Mesothelial cell of epicardium (in vitro differentiated cells): ENCODE measurements around the gene SAMD4B. TPM values are rescaled to one million over a fixed set of nuclear protein-coding genes. Genes with fewer than 3 reads are reported as not detected.

Source experiments
- DNase-seq, 2 experiments: peaks; one replicate each; pipeline ENCODE4 v3.0.0; 2021; ENCODE audit warnings: low spot score in 2 of 2; ENCODE audit not compliant: unreplicated experiment in 2 of 2
- H3K27ac Mint-ChIP-seq: 2 replicates; pipeline ENCODE4 v1.8.0; 2021; ENCODE audit warnings: mixed read lengths
- H3K27me3 Mint-ChIP-seq: 2 replicates; pipeline ENCODE4 v1.8.0; 2021; ENCODE audit warnings: low read depth, mixed read lengths
- H3K36me3 Mint-ChIP-seq: 2 replicates; pipeline ENCODE4 v1.8.0; 2021; ENCODE audit warnings: mixed read lengths
- H3K4me1 Mint-ChIP-seq: 2 replicates; pipeline ENCODE4 v1.8.0; 2021; ENCODE audit warnings: mixed read lengths
- H3K4me3 Mint-ChIP-seq: 2 replicates; pipeline ENCODE4 v1.8.0; 2021; ENCODE audit warnings: mild to moderate bottlenecking, moderate library complexity, mixed read lengths
- H3K9me3 Mint-ChIP-seq: 2 replicates; pipeline ENCODE4 v1.8.0; 2021; ENCODE audit warnings: mixed read lengths
- total RNA-seq: library from RNA; stranded (reverse); gene quantifications from 3 replicates; pipeline ENCODE4 v1.2.1, GENCODE V29; 2021
- TF ChIP-seq, protein P1 (sequence below): fragments of 200-600 bp; sonication (generic); IDR thresholded peaks from one replicate; pipeline ENCODE4 v1.5.0; 2021; ENCODE audit warnings: antibody characterized with exemption; ENCODE audit not compliant: unreplicated experiment

The SAMD4B gene
- total RNA-seq, 1 donor from 2014 or later = 128 TPM

GRCh38 chr19:39341129-39341718 lies 997 bp upstream of the SAMD4B start:
- Mint-ChIP-seq H3K4me3 (peak overlapping the region; percentile 87), H3K36me3 (peaks cover 3% of the 10 kb centered on the region)

DNA sequence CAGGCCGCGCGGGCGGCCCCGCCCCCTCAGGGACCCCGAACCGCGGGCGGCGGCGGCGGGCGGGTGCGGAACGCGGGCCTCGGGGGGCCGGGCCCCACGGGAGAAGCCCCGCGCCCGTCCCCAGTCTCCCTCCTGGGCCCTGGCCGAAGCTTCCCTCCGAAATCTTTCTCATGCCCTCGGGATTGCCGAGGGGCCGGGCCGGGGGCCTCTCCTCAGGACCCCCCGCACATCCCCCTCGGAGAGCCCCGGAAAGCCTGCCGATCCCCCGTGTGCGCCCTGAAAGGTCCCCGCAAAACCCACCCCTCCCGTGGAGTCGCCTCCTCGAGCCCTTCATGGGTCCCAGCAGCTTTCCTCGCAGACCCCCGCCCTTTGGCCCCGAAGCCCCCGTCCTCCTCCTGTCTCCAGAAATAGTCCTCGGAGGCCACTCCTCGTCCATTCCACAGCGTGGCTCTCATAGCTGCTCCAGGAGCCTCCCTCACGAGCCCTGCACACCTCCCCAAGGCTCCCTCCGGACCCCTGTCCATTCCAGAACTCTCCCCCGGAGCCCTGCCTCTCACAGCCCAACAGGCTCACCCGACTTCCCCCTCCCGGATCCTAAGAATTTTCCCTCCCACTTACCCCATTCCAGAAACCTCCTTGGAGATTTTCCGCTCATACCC lies 555 bp downstream of the SAMD4B start:
- TF ChIP-seq, protein P1, sequence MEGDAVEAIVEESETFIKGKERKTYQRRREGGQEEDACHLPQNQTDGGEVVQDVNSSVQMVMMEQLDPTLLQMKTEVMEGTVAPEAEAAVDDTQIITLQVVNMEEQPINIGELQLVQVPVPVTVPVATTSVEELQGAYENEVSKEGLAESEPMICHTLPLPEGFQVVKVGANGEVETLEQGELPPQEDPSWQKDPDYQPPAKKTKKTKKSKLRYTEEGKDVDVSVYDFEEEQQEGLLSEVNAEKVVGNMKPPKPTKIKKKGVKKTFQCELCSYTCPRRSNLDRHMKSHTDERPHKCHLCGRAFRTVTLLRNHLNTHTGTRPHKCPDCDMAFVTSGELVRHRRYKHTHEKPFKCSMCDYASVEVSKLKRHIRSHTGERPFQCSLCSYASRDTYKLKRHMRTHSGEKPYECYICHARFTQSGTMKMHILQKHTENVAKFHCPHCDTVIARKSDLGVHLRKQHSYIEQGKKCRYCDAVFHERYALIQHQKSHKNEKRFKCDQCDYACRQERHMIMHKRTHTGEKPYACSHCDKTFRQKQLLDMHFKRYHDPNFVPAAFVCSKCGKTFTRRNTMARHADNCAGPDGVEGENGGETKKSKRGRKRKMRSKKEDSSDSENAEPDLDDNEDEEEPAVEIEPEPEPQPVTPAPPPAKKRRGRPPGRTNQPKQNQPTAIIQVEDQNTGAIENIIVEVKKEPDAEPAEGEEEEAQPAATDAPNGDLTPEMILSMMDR = no peak
- no peaks in the 10 kb centered on the region for H3K9me3 Mint-ChIP-seq
- H3K4me1 Mint-ChIP-seq = peaks cover 47% of the 10 kb centered on the region
- H3K27me3 Mint-ChIP-seq = no peaks in the 10 kb centered on the region
- peak; percentile 37 to 44 for DNase-seq
- H3K36me3 Mint-ChIP-seq = peaks cover 3% of the 10 kb centered on the region
- peak overlapping the region; percentile 86 for H3K4me3 Mint-ChIP-seq
- peak overlapping the region; percentile 92 for H3K27ac Mint-ChIP-seq

More at GRCh38 chr19:39341129-39341718, 997 bp upstream of the SAMD4B start:
- DNase-seq = peak in 1 of 2 experiments; percentile 53
- H3K27ac Mint-ChIP-seq = peak overlapping the region; percentile 93
- TF ChIP-seq, protein P1 = no peak
- H3K27me3 Mint-ChIP-seq = no peaks in the 10 kb centered on the region
- H3K4me1 Mint-ChIP-seq = peaks cover 39% of the 10 kb centered on the region
- H3K9me3 Mint-ChIP-seq = no peaks in the 10 kb centered on the region

GRCh38 chr19:39345956-39346355 lies 3.7 kb downstream of the SAMD4B start:
- no peak overlapping the region for H3K4me3 Mint-ChIP-seq
- H3K36me3 Mint-ChIP-seq = peaks cover 12% of the 10 kb centered on the region
- H3K27ac Mint-ChIP-seq = peak overlapping the region; percentile 25
- TF ChIP-seq, protein P1 = no peak
- no peaks in the 10 kb centered on the region for H3K9me3 Mint-ChIP-seq
- no peak for DNase-seq
- peaks cover 46% of the 10 kb centered on the region for H3K4me1 Mint-ChIP-seq
- H3K27me3 Mint-ChIP-seq = no peaks in the 10 kb centered on the region

- H3K36me3 Mint-ChIP-seq = peaks cover 18% of the 10 kb centered on the region
- DNase-seq = no peak
- H3K4me1 Mint-ChIP-seq = peaks cover 42% of the 10 kb centered on the region
- no peak overlapping the region for H3K4me3 Mint-ChIP-seq
- H3K9me3 Mint-ChIP-seq = no peaks in the 10 kb centered on the region
- H3K27ac Mint-ChIP-seq = no peak overlapping the region
- TF ChIP-seq, protein P1 = no peak
- H3K27me3 Mint-ChIP-seq = no peaks in the 10 kb centered on the region
Measured at GRCh38 chr19:39347332-39348164, 5.3 kb downstream of the SAMD4B start.

- H3K9me3 Mint-ChIP-seq = no peaks in the 10 kb centered on the region
- TF ChIP-seq, protein P1 = no peak
- H3K27ac Mint-ChIP-seq = no peak overlapping the region
- peaks cover 27% of the 10 kb centered on the region for H3K4me1 Mint-ChIP-seq
- H3K27me3 Mint-ChIP-seq = no peaks in the 10 kb centered on the region
- peaks cover 22% of the 10 kb centered on the region for H3K36me3 Mint-ChIP-seq
- no peak for DNase-seq
- no peak overlapping the region for H3K4me3 Mint-ChIP-seq
Measured at GRCh38 chr19:39349326-39349725, 7.1 kb downstream of the SAMD4B start.
